ENCODE results near the gene OR6B3. TPM values are rescaled to one million over a fixed set of nuclear protein-coding genes. Genes with fewer than 3 reads are reported as not detected.

Gene OR6B3
- total and polyA plus RNA-seq, 2 of the 8 experiments (the other 6 are each of a cell fraction or from before 2014, with no cell fraction given), result not detected

GRCh38 chr2:240043279-240043989 lies 9.9 kb downstream of the OR6B3 start (continued):
- TF ChIP-seq CTBP2 (IDR thresholded peaks at IDR 0.05; ENCODE audit: borderline replicate concordance, insufficient read depth, insufficient read length, low read length) (no peak), KDM4A (IDR thresholded peaks at IDR 0.05; ENCODE audit: low read depth, low read length, severe bottlenecking) (no peak), SP2 (IDR thresholded peaks at IDR 0.05; ENCODE audit: low read length) (no peak), ATF2 (IDR thresholded peaks at IDR 0.05; ENCODE audit: low read length) (no peak), EGR1 (IDR thresholded peaks at IDR 0.05; ENCODE audit: borderline replicate concordance, low read depth, low read length) (no peak)
